HUES6 (cell line): ENCODE data around the gene TNIK.

ENCODE experiments used
- H3K27ac ChIP-seq: 2 replicates; pipeline ENCODE4 v1.7.0; 2013; ENCODE audit warnings: low read depth, mild to moderate bottlenecking, low read length, inconsistent platforms
- H3K27me3 ChIP-seq: 2 replicates; pipeline ENCODE4 v1.6.1; 2013; ENCODE audit warnings: low read length; ENCODE audit not compliant: control insufficient read depth, insufficient read depth
- H3K36me3 ChIP-seq: 2 replicates; pipeline ENCODE4 v1.6.1; 2013; ENCODE audit warnings: low read length; ENCODE audit not compliant: control insufficient read depth, insufficient read depth
- H3K4me1 ChIP-seq: 2 replicates; pipeline ENCODE4 v1.6.1; 2013; ENCODE audit warnings: low read length; ENCODE audit not compliant: control insufficient read depth, insufficient read depth
- H3K4me3 ChIP-seq: 2 replicates; pipeline ENCODE4 v1.5.1; 2013; ENCODE audit warnings: low read depth, low read length
- H3K9ac ChIP-seq: one replicate; pipeline ENCODE4 v1.6.1; 2013; ENCODE audit warnings: mild to moderate bottlenecking, low read length
- H3K9me3 ChIP-seq: 2 replicates; pipeline ENCODE4 v1.6.1; 2013; ENCODE audit warnings: low read depth, low read length; ENCODE audit not compliant: control insufficient read depth, insufficient read depth

The TNIK gene

DNA sequence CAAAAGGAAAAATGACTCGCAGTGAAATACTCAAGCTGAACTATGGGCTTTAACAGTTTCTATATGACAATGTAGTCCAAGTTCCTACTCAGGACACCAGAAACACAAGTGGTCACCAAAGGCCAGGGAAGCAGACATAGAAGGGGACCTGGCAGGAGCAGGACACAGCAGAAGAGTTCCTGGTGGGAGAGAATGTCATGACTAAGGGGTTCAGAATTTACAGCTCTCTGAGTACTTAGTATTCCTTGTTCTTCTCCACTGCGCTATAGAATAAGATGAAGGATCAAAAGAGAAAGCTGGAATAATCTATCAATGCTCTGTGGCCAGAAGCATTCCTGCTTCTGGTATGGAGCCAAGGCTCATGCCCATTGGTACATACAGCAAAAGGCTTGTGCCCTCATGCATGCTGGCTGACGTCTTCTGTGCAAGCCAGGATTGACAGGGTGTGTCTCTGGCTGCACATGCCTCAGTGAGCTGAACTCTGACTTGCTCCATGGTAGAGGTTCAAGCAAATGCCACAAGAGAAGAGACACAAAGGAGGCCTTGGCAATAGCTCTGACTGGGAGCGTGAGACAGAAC, 305.0 kb downstream of the TNIK start:
- Histone ChIP-seq H3K36me3 (0 out of 2 replicates have a peak, but pooled peaks cover 4% of the 10 kb centered on the region), H3K9me3 (no peaks in the 10 kb centered on the region), H3K27me3 (no peaks in the 10 kb centered on the region)

DNA sequence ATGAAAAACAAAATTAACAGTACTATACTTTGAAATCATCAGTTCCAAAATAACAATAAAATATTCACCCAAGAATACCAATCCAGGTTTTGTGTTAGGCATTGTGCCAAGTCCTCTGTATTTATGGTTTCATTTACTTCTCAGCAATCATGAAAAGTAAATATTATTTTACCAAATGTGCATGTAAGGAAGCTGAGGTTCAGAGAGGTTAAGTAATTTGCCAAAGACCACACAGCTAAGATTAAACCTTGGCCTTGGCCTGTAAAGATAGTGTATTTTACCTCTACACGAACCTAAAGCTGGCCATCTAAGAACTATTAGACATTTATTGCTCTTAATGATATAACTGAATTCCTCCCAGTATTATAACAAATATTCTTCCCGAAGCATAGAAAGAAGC, 309.3 kb downstream of the TNIK start:
- H3K36me3 ChIP-seq: no peaks in the 10 kb centered on the region

More for the DNA sequence above, 305.0 kb downstream of the TNIK start:
- Histone ChIP-seq H3K4me1 (no peaks in the 10 kb centered on the region), H3K27ac (no peak overlapping the region), H3K4me3 (no peak overlapping the region), H3K9ac (no peak overlapping the region)

DNA sequence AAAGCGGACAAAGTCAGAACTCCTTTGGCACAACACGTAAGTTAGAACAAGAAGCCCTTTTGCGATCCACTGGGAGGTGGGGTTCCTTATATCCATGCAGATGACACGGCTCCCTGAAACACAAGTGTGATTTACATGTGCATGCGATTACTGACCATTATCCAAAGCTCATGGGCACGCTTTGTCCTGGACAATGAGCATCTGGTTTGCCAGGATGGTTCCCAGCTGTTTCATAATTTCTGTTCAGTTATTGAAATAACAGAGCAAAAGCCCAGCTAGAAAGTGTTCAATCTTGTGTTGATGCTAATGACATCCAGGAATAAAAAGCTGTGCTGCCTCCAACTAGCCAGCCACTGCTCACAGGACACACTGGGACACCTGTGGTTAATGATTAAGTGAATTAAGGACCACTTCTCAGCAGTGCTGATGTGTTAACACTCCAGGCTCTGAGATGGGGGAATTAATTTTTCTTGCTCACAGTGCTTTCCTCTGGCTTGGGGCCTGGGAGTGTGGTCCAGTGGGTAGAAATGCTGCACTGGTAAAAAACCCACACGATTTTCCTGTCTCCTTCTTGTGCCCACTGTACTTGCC, 310.6 kb downstream of the TNIK start:
- Histone ChIP-seq H3K4me3 (no peak overlapping the region), H3K27ac (no peak overlapping the region), H3K27me3 (no peaks in the 10 kb centered on the region), H3K9me3 (no peaks in the 10 kb centered on the region), H3K4me1 (no peaks in the 10 kb centered on the region), H3K36me3 (no peaks in the 10 kb centered on the region), H3K9ac (no peak overlapping the region)

More for the DNA sequence above, 309.3 kb downstream of the TNIK start:
- H3K9me3 ChIP-seq: no peaks in the 10 kb centered on the region
- H3K27ac ChIP-seq: no peak overlapping the region
- no peak overlapping the region for H3K4me3 ChIP-seq
- no peak overlapping the region for H3K9ac ChIP-seq
- no peaks in the 10 kb centered on the region for H3K4me1 ChIP-seq
- H3K27me3 ChIP-seq: no peaks in the 10 kb centered on the region

DNA sequence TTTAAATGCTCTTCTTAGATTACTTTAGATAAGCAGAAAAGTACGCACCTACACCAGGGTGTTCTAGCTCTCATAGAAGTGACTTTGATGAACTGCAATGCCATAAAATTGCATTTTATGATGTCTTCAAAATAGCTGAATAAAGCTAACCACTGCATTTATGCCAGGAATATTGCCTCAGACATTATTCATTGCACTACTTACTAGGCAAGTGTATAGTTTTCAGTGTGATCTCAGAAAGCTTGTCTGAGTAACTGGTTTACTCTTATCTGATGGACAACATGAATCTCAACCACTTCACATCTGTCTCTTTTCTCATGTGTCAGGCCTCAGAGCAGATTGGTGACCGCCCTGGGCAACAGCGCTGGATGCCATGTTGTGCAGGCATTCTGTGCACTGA, 314.4 kb downstream of the TNIK start:
- Histone ChIP-seq H3K4me3 (no peak overlapping the region), H3K4me1 (no peaks in the 10 kb centered on the region), H3K36me3 (no peaks in the 10 kb centered on the region), H3K27me3 (no peaks in the 10 kb centered on the region), H3K9me3 (no peaks in the 10 kb centered on the region), H3K27ac (no peak overlapping the region), H3K9ac (no peak overlapping the region)

DNA sequence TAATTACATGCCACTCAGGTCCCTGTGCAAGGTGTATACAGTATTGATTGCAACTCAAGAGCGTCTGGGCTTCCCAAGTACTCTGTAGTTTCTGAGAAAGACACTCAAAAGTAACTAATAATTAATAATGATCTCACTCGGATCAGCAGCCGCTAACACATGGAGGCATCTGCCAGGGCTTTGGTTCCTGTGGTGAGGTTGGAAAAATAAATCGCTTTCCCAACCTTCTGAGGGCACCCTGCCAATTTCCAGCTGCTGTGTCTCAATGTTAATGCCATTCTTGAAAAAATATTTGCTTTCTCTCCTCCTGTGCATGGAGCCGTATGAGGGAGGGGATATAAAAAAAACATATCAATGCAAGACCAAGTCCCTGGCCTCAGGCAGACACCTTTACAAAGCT, 317.2 kb downstream of the TNIK start:
- Histone ChIP-seq H3K9ac (no peak overlapping the region), H3K36me3 (no peaks in the 10 kb centered on the region), H3K9me3 (no peaks in the 10 kb centered on the region), H3K27ac (no peak overlapping the region), H3K4me1 (no peaks in the 10 kb centered on the region), H3K4me3 (no peak overlapping the region), H3K27me3 (no peaks in the 10 kb centered on the region)

DNA sequence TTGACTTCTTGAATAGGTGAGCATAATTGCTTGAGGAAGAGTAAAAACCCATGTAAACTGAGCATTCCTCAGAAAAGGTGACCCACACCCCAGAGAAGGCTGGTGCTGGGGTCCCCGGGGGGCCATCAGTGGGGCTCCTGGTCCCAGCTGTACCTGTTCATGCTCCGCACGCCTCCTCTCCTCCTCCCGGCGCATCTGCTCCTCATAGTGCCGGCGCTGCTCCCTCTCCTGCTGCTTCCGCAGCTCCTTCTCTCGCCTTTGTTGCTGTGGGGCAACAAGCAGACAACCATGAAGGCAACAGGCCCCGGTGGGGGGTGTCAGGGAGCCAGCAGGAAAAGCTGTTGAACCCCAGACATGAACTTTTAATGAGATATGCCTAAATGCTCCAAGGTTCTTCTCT, 320.0 kb downstream of the TNIK start:
- Histone ChIP-seq H3K36me3 (peaks cover 3% of the 10 kb centered on the region; the same call in 1 of the 2 replicates), H3K27ac (no peak overlapping the region), H3K9ac (no peak overlapping the region), H3K4me3 (no peak overlapping the region), H3K27me3 (no peaks in the 10 kb centered on the region), H3K9me3 (no peaks in the 10 kb centered on the region), H3K4me1 (no peaks in the 10 kb centered on the region)

DNA sequence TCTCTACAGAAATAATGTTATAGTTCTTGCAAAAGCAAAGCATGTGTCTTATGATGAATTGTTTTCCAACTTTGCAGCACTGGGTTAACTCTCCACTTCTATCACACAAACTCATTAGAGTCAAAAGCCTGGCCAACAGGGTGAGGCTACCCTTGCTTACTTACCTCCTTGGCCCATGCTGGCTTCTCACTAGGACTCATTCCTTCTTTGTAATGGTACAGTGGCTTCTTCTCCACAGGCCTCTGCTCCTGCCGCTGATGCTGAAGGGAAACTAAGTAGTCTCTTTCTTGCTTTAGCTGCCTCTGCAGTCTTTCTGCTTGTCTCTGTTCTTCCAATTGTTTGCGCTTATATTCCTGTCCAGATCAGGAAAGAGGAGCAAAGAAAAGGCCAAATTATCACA, 322.2 kb downstream of the TNIK start:
- H3K4me1 ChIP-seq: no peaks in the 10 kb centered on the region
- H3K27ac ChIP-seq: no peak overlapping the region
- peaks cover 3% of the 10 kb centered on the region; the same call in 1 of the 2 replicates for H3K36me3 ChIP-seq
- no peaks in the 10 kb centered on the region for H3K27me3 ChIP-seq
- no peak overlapping the region for H3K9ac ChIP-seq
- no peak overlapping the region for H3K4me3 ChIP-seq
- no peaks in the 10 kb centered on the region for H3K9me3 ChIP-seq

DNA sequence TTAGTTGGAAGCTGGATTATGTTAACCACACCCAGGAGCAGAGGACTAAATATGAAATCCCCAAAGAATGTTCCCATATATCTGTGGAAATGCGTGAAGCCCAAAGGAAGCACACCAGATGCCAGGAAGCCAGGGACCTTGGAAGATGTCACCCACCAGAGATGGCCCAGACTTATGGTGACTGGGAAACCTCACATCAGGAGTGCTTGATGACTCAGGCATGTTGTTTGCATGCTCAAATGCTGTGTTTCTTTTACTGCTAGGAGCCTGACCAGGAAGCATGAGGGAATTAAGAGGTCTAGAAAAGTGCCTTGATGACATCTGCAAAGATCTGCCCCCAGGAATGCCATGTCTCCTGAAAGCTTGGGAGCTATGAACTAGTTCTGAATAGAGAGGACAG, 324.7 kb downstream of the TNIK start:
- H3K27me3 ChIP-seq: no peaks in the 10 kb centered on the region
- no peaks in the 10 kb centered on the region for H3K9me3 ChIP-seq
- H3K27ac ChIP-seq: no peak overlapping the region
- H3K4me3 ChIP-seq: no peak overlapping the region
- no peaks in the 10 kb centered on the region for H3K4me1 ChIP-seq
- H3K36me3 ChIP-seq: peaks cover 3% of the 10 kb centered on the region; the same call in 1 of the 2 replicates
- H3K9ac ChIP-seq: no peak overlapping the region

DNA sequence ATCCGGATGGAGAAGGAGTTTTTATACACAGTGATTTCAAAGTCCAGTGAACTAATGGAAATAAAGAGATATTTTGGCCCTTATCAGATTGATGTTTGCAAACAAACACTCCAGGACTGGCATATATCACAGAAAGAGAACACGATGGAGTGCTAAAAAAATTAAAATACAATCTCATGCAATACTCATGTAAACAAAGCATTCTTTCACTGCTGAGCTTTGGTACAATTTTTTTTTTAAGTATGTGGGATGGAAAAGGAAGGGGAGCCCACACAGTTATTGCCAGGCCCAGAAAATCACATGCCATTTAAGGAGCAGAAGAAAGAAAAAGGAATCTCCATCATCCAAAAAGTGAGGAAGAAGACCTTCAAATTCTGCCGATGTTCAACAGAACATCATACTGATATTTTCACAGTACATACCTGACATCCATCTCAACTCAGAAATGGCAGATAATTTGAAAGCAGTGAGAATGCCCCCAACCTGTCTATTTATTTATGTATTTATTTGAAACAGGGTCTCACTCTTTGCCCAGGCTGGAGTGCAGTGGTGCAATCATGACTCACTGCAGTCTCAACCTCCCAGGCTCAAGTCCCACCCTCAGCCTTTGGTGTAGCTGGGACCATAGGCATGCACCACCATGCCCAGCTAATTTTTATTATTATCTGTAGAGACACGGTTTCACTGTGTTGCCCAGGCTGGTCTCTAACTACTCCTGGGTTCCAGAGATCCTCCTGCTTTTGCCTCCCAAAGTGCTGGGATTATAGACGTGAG, 326.2 kb downstream of the TNIK start:
- H3K9ac ChIP-seq: no peak overlapping the region
- no peaks in the 10 kb centered on the region for H3K27me3 ChIP-seq
- no peaks in the 10 kb centered on the region for H3K9me3 ChIP-seq

DNA sequence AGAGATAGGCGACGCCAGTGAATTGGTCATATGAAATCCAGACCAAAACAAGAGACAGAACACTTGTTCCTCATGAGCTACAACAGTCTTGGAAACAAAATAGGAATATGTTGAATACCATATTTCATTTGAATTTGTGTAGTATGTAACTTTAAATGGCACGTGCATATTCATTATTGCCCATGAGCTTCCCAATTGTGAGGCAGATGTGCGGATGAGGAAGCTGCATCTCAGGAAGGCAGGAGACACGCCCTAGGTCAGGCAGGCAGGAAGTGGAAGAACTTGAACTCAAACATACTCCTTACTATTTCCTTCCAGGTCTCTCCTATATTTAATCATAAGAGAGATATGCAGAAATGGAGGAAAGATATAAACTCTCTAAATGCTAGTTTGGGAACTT, 326.9 kb downstream of the TNIK start:
- H3K36me3 ChIP-seq: peaks cover 3% of the 10 kb centered on the region; the same call in 1 of the 2 replicates
- H3K4me3 ChIP-seq: no peak overlapping the region
- H3K9me3 ChIP-seq: no peaks in the 10 kb centered on the region
- H3K9ac ChIP-seq: no peak overlapping the region
- H3K27me3 ChIP-seq: no peaks in the 10 kb centered on the region
- no peak overlapping the region for H3K27ac ChIP-seq
- H3K4me1 ChIP-seq: no peaks in the 10 kb centered on the region

More for the DNA sequence above, 326.2 kb downstream of the TNIK start:
- Histone ChIP-seq H3K27ac (no peak overlapping the region), H3K4me3 (no peak overlapping the region), H3K36me3 (peaks cover 3% of the 10 kb centered on the region; the same call in 1 of the 2 replicates), H3K4me1 (no peaks in the 10 kb centered on the region)

DNA sequence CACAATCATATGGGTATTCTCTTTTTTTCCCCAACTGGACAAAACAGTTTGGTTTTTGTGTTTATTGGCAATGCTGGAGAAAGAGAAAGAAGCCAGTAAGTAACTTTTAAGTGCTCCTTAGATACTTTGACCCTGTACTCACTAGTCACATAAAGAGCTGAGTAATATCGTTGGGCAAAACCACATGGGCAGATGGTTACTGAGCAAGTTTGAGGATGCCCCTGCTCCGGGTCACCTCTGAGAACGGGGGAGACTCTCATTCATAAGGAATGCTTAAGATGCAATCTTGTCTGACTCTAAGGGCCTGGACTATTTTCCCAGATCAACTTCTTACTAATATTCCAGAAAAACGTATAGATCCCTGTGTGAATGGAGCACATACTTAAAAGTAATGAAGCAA, 327.3 kb downstream of the TNIK start:
- no peaks in the 10 kb centered on the region for H3K27me3 ChIP-seq
- H3K4me3 ChIP-seq: no peak overlapping the region
- peaks cover 3% of the 10 kb centered on the region; the same call in 1 of the 2 replicates for H3K36me3 ChIP-seq
- no peak overlapping the region for H3K9ac ChIP-seq
- no peak overlapping the region for H3K27ac ChIP-seq
- H3K4me1 ChIP-seq: no peaks in the 10 kb centered on the region; the same call in 1 of the 2 replicates
- H3K9me3 ChIP-seq: no peaks in the 10 kb centered on the region
